ENCODE data around the gene VPS26A. TPM values are rescaled to one million over a fixed set of nuclear protein-coding genes. Genes with fewer than 3 reads are reported as not detected.

The VPS26A gene
- total and polyA plus RNA-seq, 2 donors (not counting 3 experiments of a cell fraction or from before 2014, with no cell fraction given) = 11.7 to 60.3 TPM

DNA sequence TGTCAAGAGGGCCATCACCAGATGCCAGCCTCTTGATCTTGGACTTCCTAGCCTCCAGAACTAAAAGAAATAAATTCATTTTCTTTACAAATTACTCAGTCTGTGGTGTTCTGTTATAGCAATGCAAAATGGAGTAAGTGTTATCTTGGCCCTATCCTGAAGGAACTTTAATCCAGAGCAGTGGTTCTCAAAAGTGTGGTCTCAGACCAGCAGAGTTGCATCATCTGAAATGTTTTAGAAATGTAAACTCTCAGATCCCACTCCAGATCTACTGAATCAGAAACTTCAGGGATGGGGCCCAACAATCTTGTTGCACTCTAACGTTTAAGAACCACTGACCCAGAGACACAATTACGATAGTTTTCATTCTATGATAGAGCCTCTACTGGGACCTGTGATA lies 52.8 kb downstream of the VPS26A start:
- intact Hi-C loops (cut with micrococcal nuclease) = no loop called here
- FAIRE-seq = no peak
- no TSS peak for BruUV-seq (replicated peaks)

DNA sequence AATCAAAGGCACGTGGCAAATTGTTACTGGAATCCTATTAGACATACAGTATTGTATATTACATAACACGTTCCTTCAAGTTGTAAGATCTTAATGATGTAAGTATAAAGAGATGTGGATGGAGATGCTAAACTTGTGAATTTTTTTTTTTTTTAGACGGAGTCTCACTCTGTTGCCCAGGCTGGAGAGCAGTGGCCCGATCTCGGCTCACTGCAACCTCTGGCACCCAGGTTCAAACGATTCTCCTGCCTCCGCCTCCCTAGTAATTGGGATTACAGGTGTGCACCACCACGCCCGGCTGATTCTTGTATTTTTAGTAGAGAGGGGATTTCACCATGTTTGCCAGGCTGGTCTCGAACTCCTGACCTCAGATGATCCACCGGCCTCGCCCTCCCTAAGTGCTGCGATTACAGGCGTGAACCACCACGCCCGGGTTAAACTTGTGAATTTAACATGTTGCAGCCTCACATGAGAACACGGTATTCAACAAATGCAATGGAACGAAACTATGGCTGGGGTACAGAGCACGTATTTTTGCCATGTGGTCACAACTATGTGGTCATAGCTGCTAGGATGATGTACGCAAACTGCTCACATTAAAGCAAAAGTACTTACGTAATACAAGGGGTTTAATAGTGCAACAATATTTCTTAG lies 55.2 kb downstream of the VPS26A start:
- ChIA-PET POLR2A (no interaction called here), CTCF (no interaction called here)
- peak overlapping the region; percentile 98 for H3K9ac ChIP-seq (replicated peaks; ENCODE audit: extremely low read depth, insufficient read depth, low read length)
- peaks cover 17% of the 10 kb centered on the region for H3K4me1 ChIP-seq (ENCODE audit: control insufficient read depth, extremely low read depth, insufficient read depth, low read length)
- intact Hi-C loops (cut with micrococcal nuclease) (loop anchor here (1.0 kb wide), 1 partner anchor 190 kb away; no protein-coding TSS in a partner anchor), dilution Hi-C loops (cut with MboI; ENCODE audit: extremely low pct_ligation_motif_present, low sequenced_read_pairs) (no loop called here)
- FAIRE-seq (no peak), DNase-seq (ENCODE audit: low read depth, low spot score) (no peak)
- peak overlapping the region; percentile 94 for H3K27ac ChIP-seq (ENCODE audit: insufficient read depth, low read depth, low read length)
- H3K36me3 ChIP-seq (ENCODE audit: control insufficient read depth in 2 of 2, extremely low read depth in 1 of 2, insufficient read depth in 2 of 2, low read length in 2 of 2) = peaks cover 0 to 6% of the 10 kb centered on the region in 2 experiments
- no peaks in the 10 kb centered on the region for H3K9me3 ChIP-seq (replicated peaks; ENCODE audit: control insufficient read depth, insufficient read depth, low read length)
- no peaks in the 10 kb centered on the region for H4K20me1 ChIP-seq (replicated peaks; ENCODE audit: control insufficient read depth, extremely low read depth, insufficient read depth, low read length)
- TF ChIP-seq, protein P1, sequence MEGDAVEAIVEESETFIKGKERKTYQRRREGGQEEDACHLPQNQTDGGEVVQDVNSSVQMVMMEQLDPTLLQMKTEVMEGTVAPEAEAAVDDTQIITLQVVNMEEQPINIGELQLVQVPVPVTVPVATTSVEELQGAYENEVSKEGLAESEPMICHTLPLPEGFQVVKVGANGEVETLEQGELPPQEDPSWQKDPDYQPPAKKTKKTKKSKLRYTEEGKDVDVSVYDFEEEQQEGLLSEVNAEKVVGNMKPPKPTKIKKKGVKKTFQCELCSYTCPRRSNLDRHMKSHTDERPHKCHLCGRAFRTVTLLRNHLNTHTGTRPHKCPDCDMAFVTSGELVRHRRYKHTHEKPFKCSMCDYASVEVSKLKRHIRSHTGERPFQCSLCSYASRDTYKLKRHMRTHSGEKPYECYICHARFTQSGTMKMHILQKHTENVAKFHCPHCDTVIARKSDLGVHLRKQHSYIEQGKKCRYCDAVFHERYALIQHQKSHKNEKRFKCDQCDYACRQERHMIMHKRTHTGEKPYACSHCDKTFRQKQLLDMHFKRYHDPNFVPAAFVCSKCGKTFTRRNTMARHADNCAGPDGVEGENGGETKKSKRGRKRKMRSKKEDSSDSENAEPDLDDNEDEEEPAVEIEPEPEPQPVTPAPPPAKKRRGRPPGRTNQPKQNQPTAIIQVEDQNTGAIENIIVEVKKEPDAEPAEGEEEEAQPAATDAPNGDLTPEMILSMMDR (IDR thresholded peaks at IDR 0.05; ENCODE audit: extremely low read depth in 1 of 2, insufficient read depth in 1 of 2, low read depth in 1 of 2, low read length in 2 of 2) = no peak
- TF ChIP-seq POLR2A (IDR thresholded peaks at IDR 0.05; ENCODE audit: low read depth, low read length) = no peak
- no peak for TF ChIP-seq EZH2 (IDR thresholded peaks at IDR 0.05; ENCODE audit: borderline replicate concordance, low read depth, low read length, severe bottlenecking)
- no peak for TF ChIP-seq MYC (IDR thresholded peaks at IDR 0.05; ENCODE audit: low read depth, low read length)
- TF ChIP-seq JUN (IDR thresholded peaks at IDR 0.05; ENCODE audit: borderline replicate concordance, insufficient read depth, insufficient read length, low read depth) = no peak
- TF ChIP-seq POLR2AphosphoS5 (IDR thresholded peaks at IDR 0.05; ENCODE audit: insufficient read depth, low read depth, low read length) = no peak
- TF ChIP-seq, protein P2, sequence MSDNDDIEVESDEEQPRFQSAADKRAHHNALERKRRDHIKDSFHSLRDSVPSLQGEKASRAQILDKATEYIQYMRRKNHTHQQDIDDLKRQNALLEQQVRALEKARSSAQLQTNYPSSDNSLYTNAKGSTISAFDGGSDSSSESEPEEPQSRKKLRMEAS (IDR thresholded peaks at IDR 0.05; ENCODE audit: insufficient read depth, insufficient read length) = no peak
- TF ChIP-seq GATA2 (IDR thresholded peaks at IDR 0.05; ENCODE audit: insufficient read depth, insufficient read length, low read depth, low read length) = no peak
- TF ChIP-seq FOS (IDR thresholded peaks at IDR 0.05; ENCODE audit: borderline replicate concordance, insufficient read depth, low read length) = no peak
- no peaks in the 10 kb centered on the region for H3K27me3 ChIP-seq (ENCODE audit: control insufficient read depth in 2 of 2, insufficient read depth in 2 of 2, low read length in 2 of 2)
- peak overlapping the region; percentile 27 to 96 (median 61) for H3K4me3 ChIP-seq (replicated peaks in 1 of 3; ENCODE audit: insufficient read depth in 1 of 3, low read depth in 1 of 3, low read length in 3 of 3)
- H3K4me2 ChIP-seq (ENCODE audit: insufficient read depth, low read length) = peak overlapping the region; percentile 93
- H3K79me2 ChIP-seq (ENCODE audit: control insufficient read depth, insufficient read depth, low read length) = peaks cover 33% of the 10 kb centered on the region
- TSS peak; percentile 95 for BruUV-seq (replicated peaks)
- H2AFZ ChIP-seq (ENCODE audit: low read depth, low read length) = peak overlapping the region; percentile 65
- H3K9me1 ChIP-seq (replicated peaks; ENCODE audit: control insufficient read depth, extremely low read depth, insufficient read depth, low read length) = no peaks in the 10 kb centered on the region

More for the DNA sequence above, 52.8 kb downstream of the VPS26A start:
- Histone ChIP-seq H3K27me3 (ENCODE audit: control insufficient read depth in 2 of 2, insufficient read depth in 2 of 2, low read length in 2 of 2) (no peaks in the 10 kb centered on the region), H2AFZ (ENCODE audit: low read depth, low read length) (no peak overlapping the region), H3K9me1 (replicated peaks; ENCODE audit: control insufficient read depth, extremely low read depth, insufficient read depth, low read length) (no peaks in the 10 kb centered on the region), H3K4me3 (replicated peaks in 1 of 3; ENCODE audit: insufficient read depth in 1 of 3, low read depth in 1 of 3, low read length in 3 of 3) (no peak overlapping the region), H3K36me3 (ENCODE audit: control insufficient read depth in 2 of 2, extremely low read depth in 1 of 2, insufficient read depth in 2 of 2, low read length in 2 of 2) (peaks cover 0 to 6% of the 10 kb centered on the region in 2 experiments), H3K9me3 (replicated peaks; ENCODE audit: control insufficient read depth, insufficient read depth, low read length) (no peaks in the 10 kb centered on the region), H3K27ac (ENCODE audit: insufficient read depth, low read depth, low read length) (no peak overlapping the region), H3K79me2 (ENCODE audit: control insufficient read depth, insufficient read depth, low read length) (peaks cover 16% of the 10 kb centered on the region), H3K4me2 (ENCODE audit: insufficient read depth, low read length) (no peak overlapping the region), H3K4me1 (ENCODE audit: control insufficient read depth, extremely low read depth, insufficient read depth, low read length) (peaks cover 17% of the 10 kb centered on the region), H3K9ac (replicated peaks; ENCODE audit: extremely low read depth, insufficient read depth, low read length) (no peak overlapping the region), H4K20me1 (replicated peaks; ENCODE audit: control insufficient read depth, extremely low read depth, insufficient read depth, low read length) (no peaks in the 10 kb centered on the region)
- DNase-seq (ENCODE audit: low read depth, low spot score) = no peak
- CTCF ChIA-PET = no interaction called here
- POLR2A ChIA-PET = no interaction called here
- TF ChIP-seq, protein P2 (IDR thresholded peaks at IDR 0.05; ENCODE audit: insufficient read depth, insufficient read length) = no peak
- TF ChIP-seq POLR2AphosphoS5 (IDR thresholded peaks at IDR 0.05; ENCODE audit: insufficient read depth, low read depth, low read length) = no peak
- dilution Hi-C loops (cut with MboI; ENCODE audit: extremely low pct_ligation_motif_present, low sequenced_read_pairs) = no loop called here
